AG04450 (cell line): ENCODE data around the gene ADAMTS2. TPM values are rescaled to one million over a fixed set of nuclear protein-coding genes. Genes with fewer than 3 reads are reported as not detected.
A peak's percentile ranks its signal among the peaks of the same experiment; 100 is the strongest.

Source experiments
- CTCF ChIA-PET: fragments of 300-600, 350-600 bp; formaldehyde crosslinking; extraction: SDS; loops from one replicate; lab custom pipeline; 2022; ENCODE audit warnings: antibody characterized with exemption, inconsistent platforms; lab: Charles Lee
- POLR2A ChIA-PET: fragments of 350-600 bp; formaldehyde crosslinking; extraction: SDS; loops from one replicate; lab custom pipeline; 2021; ENCODE audit warnings: antibody characterized with exemption, inconsistent platforms; lab: Yijun Ruan, JAX
- DNase-seq: peaks from one replicate; pipeline ENCODE4 v3.0.0-alpha.2; 2011; ENCODE audit warnings: low read depth, low spot score
- H3K27ac ChIP-seq: one replicate; pipeline ENCODE4 v1.5.1; 2012; ENCODE audit warnings: low read depth, low read length, control low read depth
- H3K27me3 ChIP-seq: one replicate; pipeline ENCODE4 v1.6.0; 2012; ENCODE audit warnings: low read length; ENCODE audit not compliant: control insufficient read depth, insufficient read depth
- H3K4me3 ChIP-seq: 2 replicates; pipeline ENCODE4 v1.5.1; 2011; ENCODE audit warnings: mild to moderate bottlenecking, low read depth, low read length, control low read depth
- H3K9me3 ChIP-seq: 2 replicates; pipeline ENCODE4 v1.5.1; 2012; ENCODE audit warnings: low read length; ENCODE audit not compliant: control insufficient read depth, insufficient read depth
- CTCF ChIP-seq: IDR thresholded peaks from 2 replicates; pipeline ENCODE4 v1.5.1; 2011; ENCODE audit warnings: low read depth, low read length, control low read depth, inconsistent platforms
- polyA plus RNA-seq: library from polyadenylated mRNA; depleted of rRNA; stranded (reverse); fragments of >200 nt; gene quantifications from 2 replicates; pipeline ENCODE4 v1.2.3, GENCODE V29; 2011

ADAMTS2 gene
- polyA plus RNA-seq, 1 experiment: 22.6 TPM

DNA sequence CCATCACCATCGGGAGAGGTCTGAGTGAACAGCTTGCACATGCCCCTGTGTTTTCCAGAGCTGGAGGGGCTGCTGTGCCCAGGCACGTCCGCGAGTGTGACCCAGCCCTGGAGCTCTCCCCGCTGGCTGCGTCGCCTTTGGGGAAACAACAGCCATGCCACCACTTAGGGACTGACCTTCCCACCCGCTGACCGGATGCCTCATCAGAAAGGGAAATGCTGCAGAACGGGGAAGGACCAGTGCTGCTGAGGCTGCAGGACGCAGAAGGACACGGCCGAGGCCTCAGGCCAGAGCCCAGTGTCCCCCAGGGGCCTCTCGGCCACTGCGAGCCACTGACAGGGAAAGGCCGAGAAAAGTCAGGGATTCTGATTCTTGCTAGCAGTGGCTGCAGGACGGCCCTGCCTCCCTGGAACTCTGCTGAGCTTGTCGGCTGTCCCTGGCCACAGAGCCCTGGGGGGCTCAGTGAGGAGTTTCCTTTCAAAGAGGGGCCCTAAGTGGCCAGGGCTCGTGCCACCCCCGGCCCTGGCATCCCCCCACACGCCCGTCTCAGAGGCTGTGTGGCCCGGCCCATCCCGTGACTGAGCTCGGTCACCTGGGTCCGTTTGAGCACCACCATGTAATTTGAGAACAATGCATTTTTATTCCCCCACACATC lies 154.3 kb downstream of the ADAMTS2 start:
- POLR2A ChIA-PET: no interaction called here
- CTCF ChIA-PET: no interaction called here
- H3K4me3 ChIP-seq: no peak overlapping the region
- H3K9me3 ChIP-seq: no peaks in the 10 kb centered on the region; the same call in 1 of the 2 replicates
- TF ChIP-seq CTCF: no peak
- H3K27ac ChIP-seq: no peak overlapping the region
- DNase-seq: no peak
- no peaks in the 10 kb centered on the region for H3K27me3 ChIP-seq

DNA sequence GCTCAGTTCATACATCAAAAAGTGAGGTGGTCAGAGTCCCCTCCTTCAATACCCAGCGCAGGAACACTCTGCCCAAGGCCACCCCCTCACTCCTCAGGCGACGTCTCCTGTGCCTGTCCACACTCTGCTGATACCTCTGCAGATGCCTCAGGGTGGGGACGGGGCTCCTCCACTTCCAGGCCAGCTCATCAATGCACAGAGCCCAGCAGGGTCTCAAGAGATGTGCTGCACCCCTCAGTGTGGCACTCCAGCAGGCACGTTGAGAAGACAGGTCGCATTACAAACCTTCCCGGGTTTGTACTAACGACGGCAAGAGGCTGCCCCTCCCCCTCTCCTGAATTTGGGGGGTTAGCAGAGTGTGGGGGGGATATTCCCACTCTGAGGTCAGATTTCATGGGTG lies 156.6 kb downstream of the ADAMTS2 start:
- no peak overlapping the region for H3K27ac ChIP-seq
- no peaks in the 10 kb centered on the region for H3K27me3 ChIP-seq
- CTCF ChIA-PET: no interaction called here
- POLR2A ChIA-PET: interaction anchor here (0.6 kb wide), 1 partner anchor 10 kb away, joined by 3 read pairs; no protein-coding TSS in a partner anchor
- no peaks in the 10 kb centered on the region; the same call in 1 of the 2 replicates for H3K9me3 ChIP-seq
- DNase-seq: no peak
- no peak overlapping the region for H3K4me3 ChIP-seq
- no peak for TF ChIP-seq CTCF

DNA sequence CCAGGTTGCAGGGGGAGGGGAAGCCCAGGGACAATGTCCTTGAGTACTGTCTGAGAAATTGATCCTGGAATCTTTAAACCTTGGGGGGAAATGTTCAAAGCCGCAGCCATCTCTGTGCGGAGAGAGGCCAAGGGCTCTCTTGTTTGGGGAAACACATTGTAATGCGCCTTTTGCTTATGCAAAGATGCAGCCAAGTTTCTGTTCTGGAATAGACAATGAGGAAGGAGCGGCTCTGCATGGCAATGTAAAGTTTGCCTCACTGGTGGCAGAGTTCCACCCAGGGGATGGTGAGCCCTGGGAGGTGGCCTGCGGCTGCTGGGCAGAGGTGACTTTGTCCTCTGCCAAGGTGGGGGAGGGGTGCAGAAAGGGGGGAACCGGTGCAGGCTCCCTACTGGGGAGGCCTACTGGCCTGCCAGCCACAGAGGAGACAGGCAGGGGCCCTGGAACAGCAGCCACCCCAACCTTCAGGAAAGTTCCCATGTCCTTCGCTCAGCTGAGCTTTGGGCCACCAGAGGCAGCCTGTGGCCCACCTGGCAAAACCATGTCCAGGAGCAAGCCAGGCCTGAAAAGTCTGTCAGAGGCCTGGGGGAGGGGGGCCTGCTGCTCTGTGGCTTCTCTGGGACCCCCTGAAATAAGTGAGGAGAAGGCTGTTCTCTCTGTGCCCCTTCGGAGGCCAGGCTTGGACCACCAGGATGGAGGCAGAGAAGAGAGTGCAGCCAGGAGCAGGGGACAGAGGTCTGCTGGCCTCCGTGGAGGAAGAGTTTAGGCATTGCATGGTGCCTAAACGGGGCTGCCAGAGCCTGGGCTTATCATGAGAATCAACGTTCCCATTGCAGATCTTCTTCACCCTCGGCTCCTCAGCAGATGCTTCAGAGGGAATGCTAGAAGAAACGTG lies 157.3 kb downstream of the ADAMTS2 start:
- ChIA-PET CTCF (interaction anchor here (0.7 kb wide), 1 partner anchor 20 kb away, joined by 4 read pairs; no protein-coding TSS in a partner anchor), POLR2A (no interaction called here)
- TF ChIP-seq CTCF: no peak
- no peaks in the 10 kb centered on the region for H3K27me3 ChIP-seq
- DNase-seq: no peak
- H3K4me3 ChIP-seq: no peak overlapping the region
- no peaks in the 10 kb centered on the region; the same call in 1 of the 2 replicates for H3K9me3 ChIP-seq
- H3K27ac ChIP-seq: no peak overlapping the region

DNA sequence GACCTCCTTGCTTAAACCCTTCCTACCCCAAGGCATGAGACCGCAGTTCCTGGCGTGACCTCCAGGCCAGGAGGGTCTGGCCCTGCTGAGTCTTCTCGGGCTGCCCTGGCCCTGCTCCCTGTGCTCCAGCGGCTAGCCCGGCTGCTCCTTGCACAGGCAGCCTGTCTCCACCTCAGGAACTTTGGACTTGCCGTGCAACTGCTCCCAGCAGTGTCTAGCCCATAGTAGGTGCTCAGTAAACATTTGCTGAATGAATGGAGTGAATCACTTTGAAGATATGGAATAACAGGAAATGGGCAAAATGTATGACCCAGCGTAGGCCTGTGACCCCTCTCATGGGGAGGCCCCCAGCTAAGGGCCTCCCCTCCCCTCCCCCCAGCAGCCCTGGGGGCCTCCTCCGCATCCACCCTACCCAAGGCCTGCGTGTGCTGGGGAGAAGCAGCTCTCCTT lies 158.0 kb downstream of the ADAMTS2 start:
- no peak overlapping the region for H3K4me3 ChIP-seq
- H3K9me3 ChIP-seq: no peaks in the 10 kb centered on the region; the same call in 1 of the 2 replicates
- DNase-seq: no peak
- TF ChIP-seq CTCF: 0 out of 2 replicates have a peak, but pooled peaks have one; percentile 28
- CTCF ChIA-PET: interaction anchor here (0.7 kb wide), 1 partner anchor 20 kb away, joined by 4 read pairs; no protein-coding TSS in a partner anchor
- no peak overlapping the region for H3K27ac ChIP-seq
- no peaks in the 10 kb centered on the region for H3K27me3 ChIP-seq
- POLR2A ChIA-PET: no interaction called here
